HG02870 (cell line): ENCODE data around the gene MRPL2.
"Not testable (repeated sequence)": the region's sequence is repeated elsewhere in the genome, so short reads cannot be mapped to it uniquely, and the experiment has no call there.

Source experiments
- ATAC-seq: cut with Tn5 transposase; IDR thresholded peaks from one replicate; pipeline ENCODE4 v1.9.1; 2021; ENCODE audit warnings: mild to moderate bottlenecking, moderate library complexity; ENCODE audit not compliant: unreplicated experiment

MRPL2 gene

DNA sequence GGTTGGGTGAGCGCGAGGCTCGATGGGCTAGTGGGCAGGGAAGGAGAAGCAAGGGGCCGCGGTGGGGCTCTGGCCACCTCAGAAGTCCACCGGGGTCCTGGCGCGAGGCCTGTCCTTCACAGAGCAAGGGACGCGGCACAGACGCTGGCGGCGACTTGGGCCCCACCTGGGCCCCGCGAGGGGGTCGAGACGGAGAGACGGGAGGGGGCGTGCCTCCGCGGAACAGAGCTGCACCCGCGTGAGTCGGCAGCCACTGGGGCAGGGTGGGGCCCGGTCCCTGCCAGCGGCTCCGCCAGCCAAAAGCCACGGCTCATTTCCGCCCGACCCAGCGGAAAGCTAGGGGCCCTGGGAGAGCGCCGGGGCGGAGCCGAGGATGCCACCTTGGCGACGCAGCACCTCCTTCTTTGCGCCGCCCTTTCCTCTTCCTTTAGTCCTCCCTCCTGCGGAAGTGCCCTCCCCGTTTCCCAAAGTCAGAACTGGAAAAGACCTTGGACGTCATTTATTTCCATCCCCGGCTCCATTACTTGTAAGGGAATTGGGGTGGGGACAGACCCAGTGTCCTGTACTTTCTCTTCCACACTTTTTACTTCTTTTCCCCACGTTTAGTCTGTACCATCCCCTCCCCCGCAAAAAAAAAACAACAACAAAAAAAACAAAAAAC, 5.6 kb downstream of the MRPL2 start, which contains the start of gene CUL7:
Gene CUL7 (minus strand): TSS at position 307 of the 661 bp plus-strand sequence. CDS start 1,063 bp downstream, outside the sequence.
- ATAC-seq: peak; percentile 81

DNA sequence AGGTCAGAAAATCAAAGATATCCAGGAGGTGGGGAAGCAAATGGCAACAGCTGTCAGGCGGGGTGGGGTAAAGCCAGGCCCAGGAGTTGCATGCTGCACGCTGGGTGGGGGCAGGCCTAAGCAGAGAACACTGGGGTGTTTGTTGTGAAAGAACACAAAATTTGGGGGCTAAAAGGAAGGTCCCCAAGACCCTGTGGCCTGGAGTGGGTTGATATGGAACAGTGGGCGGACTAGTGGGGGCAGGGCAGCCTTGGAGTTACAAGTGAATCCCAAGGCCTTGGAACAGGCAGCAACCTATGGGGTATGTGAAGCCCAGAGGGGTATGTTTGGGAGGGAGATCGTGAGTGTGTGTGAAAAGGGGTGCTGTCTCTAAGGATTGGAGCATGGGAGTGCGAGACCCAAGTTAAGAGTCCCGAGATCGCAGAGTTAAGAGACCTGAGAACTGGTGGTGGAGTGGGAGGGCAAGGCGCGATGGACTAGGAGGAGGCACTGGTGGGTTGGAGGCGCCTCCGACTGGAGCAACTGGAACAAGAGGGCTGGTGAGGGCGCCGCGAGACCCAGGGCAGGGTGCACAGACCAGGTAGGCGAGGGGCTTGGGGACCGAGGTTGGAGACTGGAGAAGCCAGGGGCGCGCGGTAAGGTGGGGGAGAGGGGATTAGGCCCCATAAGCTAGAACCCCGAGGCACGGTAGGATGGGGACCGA, 6.2 kb downstream of the MRPL2 start:
- ATAC-seq: peak; percentile 23

DNA sequence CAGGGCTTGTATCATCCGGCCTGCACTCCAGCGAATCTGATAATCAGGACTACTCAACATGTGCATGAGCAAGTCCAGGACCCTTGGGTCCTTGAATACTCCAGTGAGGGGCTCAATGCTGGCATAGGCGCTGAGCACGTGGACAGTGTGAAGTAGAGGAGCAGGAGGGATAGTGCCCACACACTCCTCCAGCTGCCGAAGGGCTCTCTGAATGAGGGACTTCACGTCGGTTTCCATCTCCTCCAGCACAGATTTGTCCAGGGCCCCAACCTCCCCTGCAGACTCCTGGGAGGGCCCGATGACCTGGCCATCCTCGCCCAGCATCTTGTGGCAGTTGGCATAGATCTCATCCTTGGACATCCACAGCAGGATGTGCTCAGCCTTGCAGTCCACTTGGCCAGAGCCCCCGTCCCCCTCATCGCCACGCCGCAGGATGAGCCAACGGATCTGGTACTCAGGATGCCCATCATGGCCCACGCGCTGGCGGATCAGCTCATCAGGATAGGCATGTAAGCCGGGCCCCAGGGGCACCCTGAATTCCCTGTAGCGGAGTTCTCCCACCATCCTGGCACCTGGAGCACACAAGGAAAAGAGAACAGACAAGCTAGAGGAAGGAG, 6.9 kb downstream of the MRPL2 start:
- no peak for ATAC-seq

DNA sequence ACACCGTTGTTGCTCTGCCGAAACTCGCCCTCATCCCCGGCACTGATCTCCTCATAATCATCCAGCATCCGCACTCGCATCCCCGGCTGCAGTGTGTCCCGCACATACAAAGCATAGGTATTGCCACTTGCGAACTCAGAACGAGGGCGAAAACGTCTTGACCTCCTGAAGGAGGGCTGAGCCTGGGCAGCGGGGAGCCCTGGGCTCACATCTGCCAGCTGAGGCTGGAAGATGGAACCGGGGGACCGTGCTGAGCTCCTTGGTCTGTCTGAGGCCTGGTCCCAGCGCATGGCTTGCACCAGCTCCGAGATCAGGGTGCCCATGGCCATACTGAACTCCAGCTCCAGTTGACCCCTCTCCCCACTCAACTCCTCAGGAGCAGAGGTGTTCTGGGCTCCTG, 8.3 kb downstream of the MRPL2 start:
- ATAC-seq: no peak

DNA sequence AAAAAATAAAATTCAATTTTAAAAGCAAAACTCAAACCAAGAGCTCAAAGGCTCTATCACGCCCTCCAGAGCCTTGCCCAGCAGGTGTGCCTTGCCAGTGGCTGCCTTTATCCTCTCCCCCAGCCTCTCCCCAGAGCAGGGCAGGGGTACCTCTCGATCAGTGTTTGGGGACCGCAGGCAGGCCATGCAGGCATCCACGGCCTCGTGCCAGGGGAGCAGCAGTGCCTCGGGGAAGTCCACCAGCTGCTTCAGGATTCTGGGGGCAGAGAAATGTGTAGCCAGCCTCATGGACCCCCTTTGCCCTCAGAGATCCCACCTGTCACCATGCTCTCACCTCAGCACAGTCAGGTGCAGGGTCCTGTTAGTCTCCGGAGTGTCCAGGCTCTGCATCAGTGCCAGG, 11.2 kb downstream of the MRPL2 start:
- no peak for ATAC-seq

DNA sequence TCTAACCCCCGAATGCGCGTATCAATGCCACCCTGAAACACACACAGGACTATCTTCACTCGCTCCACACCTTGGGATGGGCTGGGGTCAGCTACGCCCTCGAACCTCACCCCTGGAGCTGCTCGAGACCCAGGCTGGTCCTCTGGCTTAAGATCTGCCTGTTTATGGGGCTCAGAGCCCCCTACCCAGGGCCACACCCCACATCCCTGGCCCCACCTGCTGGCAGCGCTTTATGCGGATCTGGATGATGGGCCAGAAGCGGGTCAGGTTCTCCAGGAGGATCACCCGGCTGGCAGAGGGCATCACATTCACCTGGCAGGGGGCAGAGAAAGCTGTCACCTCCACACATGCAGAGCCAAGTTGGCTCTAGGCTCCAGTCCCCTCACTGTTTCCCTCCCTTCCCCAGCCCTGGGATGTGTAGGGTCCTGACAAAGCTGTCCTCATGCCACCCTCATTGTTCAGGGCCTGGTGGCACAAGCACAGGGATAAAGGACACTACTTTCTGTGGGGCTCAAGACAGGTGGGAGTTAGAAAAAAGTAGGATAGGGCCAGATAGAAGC, 13.8 kb downstream of the MRPL2 start:
- no peak for ATAC-seq

DNA sequence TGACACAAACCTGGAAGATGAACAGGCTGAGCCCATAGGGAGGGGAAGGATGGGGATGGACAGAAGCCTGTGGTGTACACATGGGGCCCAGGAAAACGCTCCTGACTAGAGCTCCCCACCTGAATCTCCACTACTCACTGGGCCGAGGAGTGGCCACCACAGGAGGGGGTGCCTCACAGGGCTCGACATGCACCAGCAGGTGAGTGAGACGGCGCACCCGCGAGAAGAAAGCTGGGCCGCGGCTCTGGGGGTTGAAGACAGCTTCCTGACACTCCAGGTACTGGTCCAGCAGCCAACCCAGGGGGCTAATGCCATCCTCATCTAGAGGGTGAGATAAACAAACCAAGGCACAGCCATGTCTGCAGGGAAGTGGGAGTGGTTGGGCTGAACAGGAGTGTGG, 15.9 kb downstream of the MRPL2 start:
- no peak for ATAC-seq

DNA sequence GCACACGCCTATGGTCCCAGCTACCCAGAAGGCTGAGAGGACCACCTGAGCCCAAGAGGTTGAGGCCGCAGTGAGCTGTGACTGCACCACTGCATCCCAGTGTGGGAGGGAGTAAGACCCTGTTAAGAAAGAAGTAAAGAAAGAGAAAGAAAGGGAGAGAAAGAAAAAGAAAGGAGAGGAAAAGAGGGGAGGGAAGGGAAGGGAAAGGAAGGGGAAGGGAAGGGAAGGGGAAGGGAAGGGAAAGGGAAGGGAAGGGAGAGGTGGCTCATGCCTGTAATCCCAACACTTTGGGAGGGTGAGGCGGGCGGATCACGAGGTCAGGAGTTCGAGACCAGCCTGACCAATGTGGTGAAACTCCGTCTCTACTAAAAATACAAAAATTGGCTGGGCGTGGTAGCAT, 17.8 kb downstream of the MRPL2 start:
- ATAC-seq: not testable (repeated sequence)

DNA sequence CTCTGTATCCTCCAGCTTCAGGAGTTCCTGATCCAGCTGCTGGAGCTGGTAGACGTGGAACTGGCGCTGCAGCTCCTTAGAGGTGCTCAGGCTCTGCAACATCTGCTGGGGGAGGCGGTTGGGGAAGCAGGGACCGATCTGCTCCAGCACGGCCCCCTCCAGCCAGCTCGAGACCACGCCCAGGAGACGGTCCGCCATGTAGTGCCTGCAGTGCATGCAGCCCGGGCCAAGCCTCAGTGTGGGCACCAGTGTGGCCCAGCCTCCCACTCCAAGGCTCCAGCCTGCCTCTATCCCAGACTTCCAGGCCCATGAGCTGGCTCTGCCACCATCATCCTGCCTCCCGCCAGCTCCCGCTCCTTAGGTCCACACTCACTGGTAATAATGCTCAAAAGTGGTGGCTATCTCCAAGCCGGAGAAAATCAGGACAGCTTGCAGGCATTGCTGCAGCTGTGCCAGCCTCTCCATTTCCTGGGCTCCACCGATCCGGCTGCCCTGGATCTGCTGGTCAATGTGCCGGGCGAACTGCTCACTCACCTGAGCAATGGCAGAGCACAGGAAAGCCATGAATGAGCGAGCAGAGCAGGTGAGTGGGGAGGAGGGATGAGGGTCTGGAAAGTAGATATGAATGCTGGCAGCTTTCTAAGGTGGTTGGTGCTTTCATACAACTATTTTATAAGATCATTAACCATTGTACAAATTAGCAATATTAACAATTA, 18.5 kb downstream of the MRPL2 start:
- ATAC-seq: no peak

DNA sequence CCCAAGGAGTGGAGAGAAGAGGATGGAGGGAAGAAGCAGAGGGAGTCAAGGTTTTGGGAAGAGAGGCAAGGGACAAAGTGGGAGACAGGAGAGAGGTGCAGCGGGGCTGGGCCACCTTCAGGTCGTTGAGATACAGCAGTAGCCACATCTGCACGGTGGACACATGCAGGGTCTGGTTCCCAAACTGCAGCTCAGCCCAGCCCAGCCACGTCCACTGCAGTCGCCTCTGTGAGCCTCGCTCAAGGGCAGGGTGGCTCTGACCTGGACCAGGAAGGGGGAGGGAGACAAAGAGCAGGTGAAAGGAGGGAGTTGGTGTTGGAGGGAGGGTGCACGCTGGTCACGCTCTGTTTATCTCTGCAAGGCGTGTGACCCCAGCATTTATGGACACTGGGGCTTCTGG, 20.5 kb downstream of the MRPL2 start:
- no peak for ATAC-seq

DNA sequence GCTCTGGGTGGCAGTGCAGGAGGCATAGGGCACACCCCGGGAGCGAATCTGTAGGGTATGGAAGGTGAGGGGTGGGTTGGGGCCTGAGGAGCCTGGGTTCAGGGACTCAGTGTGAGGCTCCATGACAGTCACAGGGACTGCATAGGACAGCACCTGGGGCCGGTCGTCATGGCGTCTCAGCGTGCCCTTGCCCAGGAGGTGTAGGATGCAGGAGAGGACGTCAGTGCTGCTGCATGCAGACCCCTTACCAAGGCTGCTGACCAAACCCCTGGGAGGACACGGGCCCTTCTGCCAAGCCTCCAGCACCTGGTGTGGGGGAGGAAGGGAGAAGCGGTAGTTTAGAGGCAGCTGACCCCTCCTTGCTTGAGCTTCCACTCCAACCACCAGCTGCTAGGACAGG, 21.5 kb downstream of the MRPL2 start:
- no peak for ATAC-seq

DNA sequence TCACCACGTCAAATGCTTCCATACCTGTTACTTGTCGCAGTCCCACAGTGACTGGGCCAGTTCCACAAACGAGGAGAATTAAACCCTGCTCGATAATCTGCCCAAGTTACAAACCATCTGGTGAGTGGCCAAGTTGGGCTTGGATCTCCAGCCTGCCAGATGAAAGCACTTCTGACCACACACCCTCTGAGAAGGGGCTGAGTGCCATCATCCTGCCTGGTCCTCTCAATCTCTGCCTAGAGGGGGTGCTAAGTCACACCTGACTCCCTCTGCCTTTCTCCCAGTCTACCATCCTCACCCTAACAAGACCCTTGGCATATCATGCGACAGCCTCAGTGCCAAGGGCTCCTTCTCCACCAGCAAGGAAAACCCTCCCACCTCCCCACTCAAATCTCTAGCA, 22.0 kb downstream of the MRPL2 start:
- ATAC-seq: no peak

DNA sequence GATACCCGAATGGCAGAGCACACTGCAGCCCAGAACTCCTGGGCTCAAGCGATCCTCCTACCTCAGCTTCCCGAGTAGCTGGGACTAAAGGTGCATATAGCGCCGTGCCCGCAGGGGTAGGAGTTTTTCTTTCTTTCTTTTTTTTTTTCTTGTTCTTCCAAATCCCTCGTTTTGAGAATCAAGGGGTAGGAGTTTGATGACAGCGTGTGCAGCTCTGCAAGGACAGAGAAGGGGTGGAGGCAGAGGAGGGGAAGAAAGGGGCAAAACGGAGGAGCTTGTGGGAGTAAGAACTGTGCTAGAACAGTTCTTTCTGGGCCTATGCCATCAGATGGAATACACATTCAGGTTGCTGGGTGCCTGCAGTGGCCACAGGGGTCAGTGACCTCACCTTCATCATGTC, 22.5 kb downstream of the MRPL2 start:
- ATAC-seq: no peak

DNA sequence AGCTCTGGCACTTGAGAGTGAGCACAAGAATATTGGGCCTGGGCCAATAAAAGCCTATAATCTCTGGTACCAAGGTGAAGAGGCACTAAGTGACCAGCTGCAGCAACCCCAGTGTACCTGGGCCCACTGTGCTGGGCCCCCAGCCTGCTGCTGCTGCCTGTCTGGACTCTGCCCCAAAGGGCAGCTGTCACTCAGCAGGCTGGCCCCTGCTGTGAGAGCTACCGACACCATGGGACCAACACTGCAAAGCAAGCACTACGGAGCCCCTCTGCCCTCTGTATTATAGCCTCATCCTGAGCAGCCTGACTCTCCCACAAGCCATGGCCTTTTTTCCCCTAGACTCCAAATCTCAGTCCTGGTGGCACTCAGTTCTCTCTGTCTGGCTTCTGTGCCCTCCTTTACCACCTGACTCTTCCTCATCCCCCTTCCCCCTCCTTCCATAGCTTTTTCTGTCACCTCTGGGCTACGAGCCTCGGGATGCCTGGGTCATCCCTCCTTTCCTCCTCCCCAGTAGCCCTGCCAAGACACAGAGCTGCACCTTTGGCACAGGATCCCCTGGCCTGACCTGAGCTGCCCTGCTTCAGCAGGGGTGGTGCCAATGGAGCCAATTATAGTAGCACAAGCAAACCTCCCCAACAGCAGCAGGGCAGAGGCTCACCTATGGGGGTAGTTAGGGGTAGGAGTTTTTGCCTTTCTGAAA, 23.6 kb downstream of the MRPL2 start:
- no peak for ATAC-seq

DNA sequence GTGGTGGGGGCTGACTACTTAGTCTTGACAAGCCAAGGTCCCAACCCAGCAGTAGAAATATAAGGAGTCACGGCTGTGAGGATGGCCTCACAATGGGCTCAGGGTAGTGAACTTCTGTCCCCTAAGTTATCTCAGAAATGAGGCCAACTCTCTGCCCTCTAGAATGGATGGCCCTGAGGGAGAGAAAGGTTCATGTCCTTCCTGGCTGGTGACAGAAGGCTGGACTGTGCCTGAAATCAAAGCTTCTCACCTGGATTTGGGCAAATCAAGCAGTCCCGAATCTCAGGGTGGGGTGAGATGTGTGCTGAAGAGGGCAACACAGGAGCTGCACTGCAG, 25.1 kb downstream of the MRPL2 start:
- no peak for ATAC-seq

DNA sequence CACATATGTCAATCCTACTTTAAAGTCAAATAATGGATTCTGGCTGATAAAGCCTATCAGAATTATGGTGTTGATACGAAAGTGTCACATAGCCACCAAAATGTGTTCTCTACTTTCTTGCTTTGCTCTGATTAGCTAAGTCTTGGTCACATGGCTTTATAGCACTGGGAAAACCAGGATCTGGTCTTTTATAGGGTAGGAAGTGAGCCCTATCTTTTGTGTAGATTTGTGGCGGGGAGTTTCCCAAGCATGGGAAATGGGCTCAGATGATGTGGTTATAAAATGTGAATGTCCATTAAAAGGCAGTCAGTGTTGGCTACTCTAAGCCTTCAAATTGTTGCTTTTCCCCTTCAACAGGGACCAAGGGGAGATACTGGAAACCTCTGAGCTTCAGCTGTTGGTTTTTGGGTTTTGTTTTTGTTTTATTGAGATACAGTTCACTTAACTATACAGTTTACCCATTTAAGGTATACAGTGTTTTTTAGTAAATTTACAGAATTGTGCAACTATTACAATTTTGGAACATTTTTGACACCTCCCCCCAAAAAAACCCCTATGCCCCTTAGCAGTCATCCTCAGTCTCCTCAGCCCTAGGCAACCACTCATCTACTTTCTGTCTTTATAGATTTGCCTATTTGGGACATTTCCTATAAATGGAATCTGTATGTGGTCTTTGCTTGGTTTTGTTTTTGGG, 25.6 kb downstream of the MRPL2 start:
- no peak for ATAC-seq

DNA sequence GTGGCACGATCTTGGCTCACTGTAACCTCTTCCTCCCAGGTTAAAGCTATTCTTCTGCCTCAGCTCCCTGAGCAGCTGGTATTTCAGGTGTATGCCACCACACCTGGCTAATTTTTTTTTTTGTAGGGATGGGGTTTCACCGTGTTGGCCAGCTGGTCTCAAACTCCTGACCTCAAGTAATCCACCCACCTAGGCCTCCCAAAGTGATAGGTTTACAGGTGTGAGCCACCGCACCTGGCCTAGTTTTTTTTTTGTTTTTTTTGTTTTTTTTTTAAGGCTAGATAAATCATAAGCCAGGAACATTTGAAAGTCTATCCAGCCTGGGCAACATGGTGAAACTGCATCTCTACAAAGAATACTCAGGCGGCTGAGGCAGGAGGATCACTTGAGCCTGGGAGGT, 26.9 kb downstream of the MRPL2 start:
- no peak for ATAC-seq

DNA sequence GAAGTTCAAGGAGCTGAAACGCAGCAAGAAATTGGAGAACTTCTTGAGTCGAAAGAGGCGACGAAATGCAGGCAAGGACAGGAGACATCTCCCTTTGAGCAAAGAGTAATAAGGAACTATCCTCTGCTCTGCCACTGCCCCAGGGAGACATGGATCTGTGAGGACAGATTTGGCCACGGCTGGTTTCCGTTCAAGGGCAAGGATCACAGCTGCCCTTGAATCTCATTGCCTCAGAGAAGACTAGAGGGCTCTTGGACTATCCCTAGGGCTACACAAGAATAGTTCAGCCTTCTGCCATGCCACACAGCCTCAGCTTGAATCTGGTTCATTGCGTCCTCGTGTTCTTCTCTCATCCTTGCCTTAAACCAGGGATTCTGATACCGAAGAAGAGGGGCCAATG, 30.1 kb downstream of the MRPL2 start:
- ATAC-seq: no peak

DNA sequence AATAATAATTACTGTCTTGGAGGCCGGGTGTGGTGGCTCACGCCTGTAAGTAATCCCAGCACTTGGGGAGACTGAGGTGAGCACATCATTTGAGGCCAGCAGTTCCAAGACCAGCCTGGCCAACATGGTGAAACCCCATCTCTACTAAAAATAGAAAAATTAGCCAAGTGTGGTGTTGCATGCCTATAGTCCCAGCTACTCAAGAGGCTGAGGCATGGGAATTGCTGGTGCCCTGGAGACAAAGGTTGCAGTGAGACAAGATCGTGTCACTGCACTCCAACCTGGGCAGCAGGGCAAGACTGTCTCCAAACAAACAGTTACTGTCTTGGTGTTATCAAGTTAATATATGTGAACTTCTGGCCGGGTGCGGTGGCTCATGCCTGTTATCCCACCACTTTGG, 32.9 kb downstream of the MRPL2 start:
- no peak for ATAC-seq

DNA sequence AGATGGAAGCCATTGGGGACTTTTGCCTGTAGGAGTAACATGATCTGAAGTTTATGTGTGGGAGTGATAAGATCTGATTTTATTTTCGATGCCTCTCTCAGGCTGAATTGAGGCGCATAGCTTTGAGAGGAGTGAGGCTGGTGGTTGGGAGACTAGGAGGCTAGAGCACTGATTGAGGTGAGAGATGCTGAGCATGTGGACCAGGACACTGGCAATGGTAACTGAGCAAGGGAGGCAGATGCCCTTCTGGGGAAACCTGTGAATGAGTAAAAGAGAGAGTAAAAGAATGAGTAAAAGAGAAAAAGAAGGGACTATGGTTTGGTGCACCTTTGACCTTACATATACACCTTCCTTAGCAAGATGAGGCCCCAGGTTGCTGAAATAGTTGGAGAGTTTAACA, 34.8 kb downstream of the MRPL2 start:
- no peak for ATAC-seq
